ENCODE measurements around the gene DYRK1A.

DYRK1A gene

GRCh38 chr21:37423103-37423502 is 56.5 kb downstream of the DYRK1A start:
- no peak for DNase-seq (ENCODE audit: low read depth)

GRCh38 chr21:37424396-37424795 is 57.8 kb downstream of the DYRK1A start:
- no peak for DNase-seq (ENCODE audit: low read depth)
- TF ChIP-seq, protein P1, sequence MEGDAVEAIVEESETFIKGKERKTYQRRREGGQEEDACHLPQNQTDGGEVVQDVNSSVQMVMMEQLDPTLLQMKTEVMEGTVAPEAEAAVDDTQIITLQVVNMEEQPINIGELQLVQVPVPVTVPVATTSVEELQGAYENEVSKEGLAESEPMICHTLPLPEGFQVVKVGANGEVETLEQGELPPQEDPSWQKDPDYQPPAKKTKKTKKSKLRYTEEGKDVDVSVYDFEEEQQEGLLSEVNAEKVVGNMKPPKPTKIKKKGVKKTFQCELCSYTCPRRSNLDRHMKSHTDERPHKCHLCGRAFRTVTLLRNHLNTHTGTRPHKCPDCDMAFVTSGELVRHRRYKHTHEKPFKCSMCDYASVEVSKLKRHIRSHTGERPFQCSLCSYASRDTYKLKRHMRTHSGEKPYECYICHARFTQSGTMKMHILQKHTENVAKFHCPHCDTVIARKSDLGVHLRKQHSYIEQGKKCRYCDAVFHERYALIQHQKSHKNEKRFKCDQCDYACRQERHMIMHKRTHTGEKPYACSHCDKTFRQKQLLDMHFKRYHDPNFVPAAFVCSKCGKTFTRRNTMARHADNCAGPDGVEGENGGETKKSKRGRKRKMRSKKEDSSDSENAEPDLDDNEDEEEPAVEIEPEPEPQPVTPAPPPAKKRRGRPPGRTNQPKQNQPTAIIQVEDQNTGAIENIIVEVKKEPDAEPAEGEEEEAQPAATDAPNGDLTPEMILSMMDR (IDR thresholded peaks at IDR 0.05; ENCODE audit: insufficient read depth, low read depth, low read length, missing control alignments): no peak
- H3K4me3 ChIP-seq (ENCODE audit: low read depth, low read length): no peak overlapping the region

More at GRCh38 chr21:37423103-37423502, 56.5 kb downstream of the DYRK1A start:
- TF ChIP-seq, protein P1 (IDR thresholded peaks at IDR 0.05; ENCODE audit: insufficient read depth, low read depth, low read length, missing control alignments): no peak
- H3K4me3 ChIP-seq (ENCODE audit: low read depth, low read length): no peak overlapping the region

- no peak for DNase-seq (ENCODE audit: low read depth)
- H3K4me3 ChIP-seq (ENCODE audit: low read depth, low read length): no peak overlapping the region
- TF ChIP-seq, protein P1 (IDR thresholded peaks at IDR 0.05; ENCODE audit: insufficient read depth, low read depth, low read length, missing control alignments): no peak
Measured at GRCh38 chr21:37425001-37425400, 58.4 kb downstream of the DYRK1A start.

DNA sequence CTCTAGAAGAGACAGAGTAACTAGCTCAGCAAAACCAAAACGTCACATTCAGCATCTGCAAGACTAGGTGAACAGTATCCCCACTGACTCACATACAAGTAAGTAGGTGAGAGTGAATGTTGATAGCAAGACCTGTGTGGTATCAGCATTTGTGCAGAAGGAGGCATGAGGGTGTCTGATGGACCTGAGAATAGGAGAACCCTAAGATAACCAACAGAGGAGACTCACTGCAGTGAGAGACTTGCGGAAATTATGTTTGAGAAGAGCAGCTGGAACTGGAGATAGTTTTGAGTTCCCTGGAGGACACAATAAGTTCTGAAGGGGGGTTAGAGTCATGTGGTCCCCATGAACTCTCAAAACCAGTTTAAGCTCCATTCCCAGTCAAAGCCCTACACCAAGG is 59.1 kb downstream of the DYRK1A start:
- TF ChIP-seq, protein P1 (IDR thresholded peaks at IDR 0.05; ENCODE audit: insufficient read depth, low read depth, low read length, missing control alignments): no peak
- DNase-seq (ENCODE audit: low read depth): no peak
- no peak overlapping the region for H3K4me3 ChIP-seq (ENCODE audit: low read depth, low read length)

DNA sequence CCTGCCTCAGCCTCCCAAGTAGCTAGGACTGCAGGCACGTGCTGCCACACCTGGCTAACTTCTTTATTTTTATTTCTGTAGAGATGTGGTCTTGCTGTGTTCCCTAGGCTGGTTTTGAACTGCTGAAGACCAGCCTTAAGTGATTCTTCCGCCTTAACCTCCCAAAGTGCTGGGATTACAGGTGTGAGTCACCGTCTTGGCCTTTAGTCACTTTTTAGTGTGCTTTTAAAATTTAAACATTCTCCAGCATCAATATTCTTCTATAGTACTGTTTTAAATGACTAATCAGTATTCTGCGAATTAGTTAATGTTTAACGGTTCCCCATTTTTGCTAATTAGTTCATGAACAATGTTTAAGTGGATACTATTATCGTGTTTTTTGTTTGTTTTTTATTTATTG is 60.6 kb downstream of the DYRK1A start:
- TF ChIP-seq, protein P1 (IDR thresholded peaks at IDR 0.05; ENCODE audit: insufficient read depth, low read depth, low read length, missing control alignments): no peak
- DNase-seq (ENCODE audit: low read depth): no peak
- H3K4me3 ChIP-seq (ENCODE audit: low read depth, low read length): no peak overlapping the region

DNA sequence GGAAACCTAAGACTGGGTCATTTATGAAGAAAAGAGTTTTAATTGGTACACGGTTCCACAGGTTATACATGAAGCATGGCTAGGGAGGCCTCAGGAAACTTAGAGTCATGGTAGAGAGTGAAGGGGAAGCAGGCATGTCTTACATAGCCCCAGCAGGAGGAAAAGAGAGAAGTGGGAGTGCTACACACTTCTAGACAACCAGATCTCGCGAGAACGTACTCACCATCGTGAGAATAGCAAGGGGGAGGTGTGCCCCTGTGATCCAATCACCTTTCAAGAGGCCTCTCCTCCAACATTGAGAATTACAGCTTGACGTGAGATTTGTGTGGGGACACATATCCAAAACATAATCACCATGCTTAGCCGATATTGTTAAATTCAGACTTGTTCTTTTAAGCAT is 62.8 kb downstream of the DYRK1A start:
- DNase-seq (ENCODE audit: low read depth): no peak
- H3K4me3 ChIP-seq (ENCODE audit: low read depth, low read length): no peak overlapping the region
- TF ChIP-seq, protein P1 (IDR thresholded peaks at IDR 0.05; ENCODE audit: insufficient read depth, low read depth, low read length, missing control alignments): no peak

GRCh38 chr21:37430184-37430821 is 63.7 kb downstream of the DYRK1A start:
- TF ChIP-seq, protein P1 (IDR thresholded peaks at IDR 0.05; ENCODE audit: insufficient read depth, low read depth, low read length, missing control alignments): no peak
- DNase-seq (ENCODE audit: low read depth): no peak
- no peak overlapping the region for H3K4me3 ChIP-seq (ENCODE audit: low read depth, low read length)

Measured in GM12865 (cell line).